IPS-20b (cell line): Measurements from ENCODE around the gene SIKE1.
A peak's percentile ranks its signal among the peaks of the same experiment; 100 is the strongest.
"Not testable (repeated sequence)": the region's sequence is repeated elsewhere in the genome, so short reads cannot be mapped to it uniquely, and the experiment has no call there.

Source experiments
- H3K27ac ChIP-seq: one replicate; pipeline ENCODE4 v1.5.1; 2013; ENCODE audit warnings: low read length
- H3K27me3 ChIP-seq: 2 replicates; pipeline ENCODE4 v1.6.1; 2013; ENCODE audit warnings: mild to moderate bottlenecking, low read length, inconsistent platforms; ENCODE audit not compliant: insufficient read depth
- H3K36me3 ChIP-seq: 2 replicates; pipeline ENCODE4 v1.6.1; 2013; ENCODE audit warnings: low read depth, mild to moderate bottlenecking, inconsistent platforms, low read length, moderate library complexity; ENCODE audit not compliant: insufficient read depth
- H3K4me1 ChIP-seq: 2 replicates; pipeline ENCODE4 v1.6.1; 2013; ENCODE audit warnings: mild to moderate bottlenecking, control low read depth, inconsistent platforms, low read length, moderate library complexity; ENCODE audit not compliant: insufficient read depth
- H3K4me3 ChIP-seq: 2 replicates; pipeline ENCODE4 v1.5.1; 2013; ENCODE audit warnings: mild to moderate bottlenecking, low read length, inconsistent platforms
- H3K9ac ChIP-seq: 2 replicates; pipeline ENCODE4 v1.6.1; 2013; ENCODE audit warnings: low read depth, mild to moderate bottlenecking, inconsistent platforms, low read length, moderate library complexity
- H3K9me3 ChIP-seq: 2 replicates; pipeline ENCODE4 v1.6.1; 2013; ENCODE audit warnings: mild to moderate bottlenecking, low read depth, low read length, inconsistent platforms; ENCODE audit not compliant: insufficient read depth

Gene SIKE1

GRCh38 chr1:114780344-114781226 is at the start of gene SIKE1:
TSS of gene SIKE1 (minus strand) at chr1:114780685. CDS start at chr1:114780607, 78 bp downstream.
- Histone ChIP-seq H3K27ac (peak within 1 kb of the TSS; percentile 33), H3K9ac (peak within 1 kb of the TSS; percentile 96), H3K4me1 (peaks cover 2% of the 10 kb centered on the region; the same call in 1 of the 2 replicates), H3K9me3 (no peaks in the 10 kb centered on the region), H3K27me3 (peaks cover 23% of the 10 kb centered on the region), H3K36me3 (peaks cover 32% of the 10 kb centered on the region), H3K4me3 (peak within 1 kb of the TSS; percentile 99)

GRCh38 chr1:114830075-114830474 is 49.6 kb upstream of the SIKE1 start:
- not testable (repeated sequence) for H3K4me3 ChIP-seq, H3K27me3 ChIP-seq, H3K9me3 ChIP-seq, H3K4me1 ChIP-seq, H3K9ac ChIP-seq, H3K27ac ChIP-seq, H3K36me3 ChIP-seq

- Histone ChIP-seq H3K9ac (no peak overlapping the region), H3K4me1 (no peaks in the 10 kb centered on the region), H3K9me3 (peaks cover 15% of the 10 kb centered on the region), H3K27ac (no peak overlapping the region), H3K4me3 (no peak overlapping the region), H3K27me3 (no peaks in the 10 kb centered on the region), H3K36me3 (no peaks in the 10 kb centered on the region)
Measured at GRCh38 chr1:114828251-114828650, 47.8 kb upstream of the SIKE1 start.

- Histone ChIP-seq H3K36me3 (no peaks in the 10 kb centered on the region), H3K27me3 (no peaks in the 10 kb centered on the region), H3K9ac (no peak overlapping the region), H3K4me3 (no peak overlapping the region), H3K4me1 (no peaks in the 10 kb centered on the region), H3K27ac (no peak overlapping the region), H3K9me3 (peaks cover 25% of the 10 kb centered on the region)
Measured at GRCh38 chr1:114821978-114822377, 41.5 kb upstream of the SIKE1 start.

GRCh38 chr1:114820392-114820791 is 39.9 kb upstream of the SIKE1 start:
- no peak overlapping the region for H3K9ac ChIP-seq
- H3K9me3 ChIP-seq = peaks cover 19% of the 10 kb centered on the region
- H3K36me3 ChIP-seq = no peaks in the 10 kb centered on the region
- no peaks in the 10 kb centered on the region for H3K4me1 ChIP-seq
- H3K27me3 ChIP-seq = no peaks in the 10 kb centered on the region
- H3K4me3 ChIP-seq = no peak overlapping the region
- no peak overlapping the region for H3K27ac ChIP-seq

GRCh38 chr1:114819869-114820268 is 39.4 kb upstream of the SIKE1 start:
- Histone ChIP-seq H3K4me1 (no peaks in the 10 kb centered on the region), H3K27ac (no peak overlapping the region), H3K9me3 (peaks cover 16% of the 10 kb centered on the region), H3K36me3 (no peaks in the 10 kb centered on the region), H3K27me3 (no peaks in the 10 kb centered on the region), H3K9ac (no peak overlapping the region), H3K4me3 (no peak overlapping the region)

GRCh38 chr1:114804449-114804848 is 24.0 kb upstream of the SIKE1 start:
- H3K27me3 ChIP-seq, H3K36me3 ChIP-seq, H3K9ac ChIP-seq, H3K4me1 ChIP-seq, H3K27ac ChIP-seq, H3K4me3 ChIP-seq, H3K9me3 ChIP-seq: not testable (repeated sequence)

- H3K9ac ChIP-seq = no peak overlapping the region
- H3K27me3 ChIP-seq = peaks cover 8% of the 10 kb centered on the region; the same call in 1 of the 2 replicates
- no peaks in the 10 kb centered on the region for H3K4me1 ChIP-seq
- H3K36me3 ChIP-seq = no peaks in the 10 kb centered on the region
- H3K27ac ChIP-seq = no peak overlapping the region
- no peak overlapping the region for H3K4me3 ChIP-seq
- H3K9me3 ChIP-seq = no peaks in the 10 kb centered on the region
Measured at GRCh38 chr1:114803001-114803400, 22.5 kb upstream of the SIKE1 start.

- no peak overlapping the region for H3K9ac ChIP-seq
Measured at GRCh38 chr1:114794038-114794437, 13.6 kb upstream of the SIKE1 start.

GRCh38 chr1:114790581-114790980 is 10.1 kb upstream of the SIKE1 start:
- H3K4me3 ChIP-seq, H3K9me3 ChIP-seq, H3K27ac ChIP-seq, H3K4me1 ChIP-seq, H3K27me3 ChIP-seq, H3K9ac ChIP-seq, H3K36me3 ChIP-seq: not testable (repeated sequence)

More at GRCh38 chr1:114794038-114794437, 13.6 kb upstream of the SIKE1 start:
- Histone ChIP-seq H3K27me3 (peaks cover 8% of the 10 kb centered on the region; the same call in 1 of the 2 replicates), H3K4me1 (no peaks in the 10 kb centered on the region), H3K36me3 (no peaks in the 10 kb centered on the region), H3K4me3 (no peak overlapping the region), H3K9me3 (no peaks in the 10 kb centered on the region), H3K27ac (no peak overlapping the region)

GRCh38 chr1:114786440-114786839 is 6.0 kb upstream of the SIKE1 start:
- not testable (repeated sequence) for H3K9ac ChIP-seq, H3K9me3 ChIP-seq, H3K4me1 ChIP-seq, H3K36me3 ChIP-seq, H3K4me3 ChIP-seq, H3K27ac ChIP-seq
- H3K27me3 ChIP-seq = peaks cover 20% of the 10 kb centered on the region

GRCh38 chr1:114782476-114782875 is 2.0 kb upstream of the SIKE1 start:
- H3K36me3 ChIP-seq = peaks cover 16% of the 10 kb centered on the region
- H3K27ac ChIP-seq = no peak overlapping the region
- peaks cover 2% of the 10 kb centered on the region; the same call in 1 of the 2 replicates for H3K4me1 ChIP-seq

More at GRCh38 chr1:114782476-114782875, 2.0 kb upstream of the SIKE1 start:
- Histone ChIP-seq H3K9ac (no peak overlapping the region), H3K27me3 (peaks cover 23% of the 10 kb centered on the region), H3K4me3 (no peak overlapping the region), H3K9me3 (no peaks in the 10 kb centered on the region)
